M059J (cell line): ENCODE results near the gene C16orf92. TPM values are rescaled to one million over a fixed set of nuclear protein-coding genes. Genes with fewer than 3 reads are reported as not detected.
"Not testable (repeated sequence)": the region's sequence is repeated elsewhere in the genome, so short reads cannot be mapped to it uniquely, and the experiment has no call there.

Source experiments
- DNase-seq: peaks from one replicate; pipeline ENCODE4 v3.0.0-alpha.2; 2012; ENCODE audit warnings: low read depth
- total RNA-seq: library from RNA; depleted of rRNA; stranded (reverse); fragments of >200 nt; shearing (Covaris generic); gene quantifications from 2 replicates; pipeline ENCODE4 v1.2.3, GENCODE V29; 2014

C16orf92 gene
- total RNA-seq, 1 experiment from 2014 or later, result not detected

GRCh38 chr16:30027588-30028437 lies 4.8 kb downstream of the C16orf92 start:
- DNase-seq, result no peak

- peak; percentile 27 for DNase-seq
These were observed 5.6 kb downstream of the C16orf92 start for GRCh38 chr16:30028438-30029076.

GRCh38 chr16:30030011-30030685 lies 7.2 kb downstream of the C16orf92 start:
- DNase-seq, result no peak

- no peak for DNase-seq
These were observed 7.9 kb downstream of the C16orf92 start, which contains the start of gene TLCD3B for GRCh38 chr16:30030841-30031413. Gene TLCD3B (minus strand): TSS chr16:30031271. CDS start chr16:30030527, 744 bp downstream.

- no peak for DNase-seq
These were observed 8.5 kb downstream of the C16orf92 start for GRCh38 chr16:30031477-30031918.

GRCh38 chr16:30032083-30032819 lies 9.3 kb downstream of the C16orf92 start:
- peak; percentile 64 for DNase-seq

GRCh38 chr16:30033270-30033669 lies 10.3 kb downstream of the C16orf92 start:
- peak; percentile 30 for DNase-seq

- no peak for DNase-seq
These were observed 17.2 kb downstream of the C16orf92 start for GRCh38 chr16:30040221-30040620.

GRCh38 chr16:30040690-30041089 lies 17.7 kb downstream of the C16orf92 start:
- DNase-seq, result not testable (repeated sequence)

GRCh38 chr16:30041841-30042240 lies 18.8 kb downstream of the C16orf92 start:
- DNase-seq, result peak; percentile 51

- DNase-seq, result no peak
These were observed 23.2 kb downstream of the C16orf92 start for GRCh38 chr16:30046178-30046577.

- no peak for DNase-seq
These were observed 23.6 kb downstream of the C16orf92 start for GRCh38 chr16:30046588-30046987.

GRCh38 chr16:30049871-30050270 lies 26.9 kb downstream of the C16orf92 start:
- no peak for DNase-seq

- DNase-seq, result peak; percentile 90
These were observed 28.5 kb downstream of the C16orf92 start for GRCh38 chr16:30051518-30051917.

GRCh38 chr16:30052671-30053372 lies 29.8 kb downstream of the C16orf92 start:
- DNase-seq, result peak; percentile 94

GRCh38 chr16:30053376-30054015 lies 30.5 kb downstream of the C16orf92 start:
- peak; percentile 90 for DNase-seq

GRCh38 chr16:30054451-30054850 lies 31.5 kb downstream of the C16orf92 start:
- DNase-seq, result peak; percentile 15

GRCh38 chr16:30054959-30055553 lies 32.1 kb downstream of the C16orf92 start:
- peak; percentile 32 for DNase-seq

GRCh38 chr16:30060346-30060745 lies 37.3 kb downstream of the C16orf92 start:
- DNase-seq, result no peak
